ENCODE measurements around the gene GGT6.

The GGT6 gene, protein sequence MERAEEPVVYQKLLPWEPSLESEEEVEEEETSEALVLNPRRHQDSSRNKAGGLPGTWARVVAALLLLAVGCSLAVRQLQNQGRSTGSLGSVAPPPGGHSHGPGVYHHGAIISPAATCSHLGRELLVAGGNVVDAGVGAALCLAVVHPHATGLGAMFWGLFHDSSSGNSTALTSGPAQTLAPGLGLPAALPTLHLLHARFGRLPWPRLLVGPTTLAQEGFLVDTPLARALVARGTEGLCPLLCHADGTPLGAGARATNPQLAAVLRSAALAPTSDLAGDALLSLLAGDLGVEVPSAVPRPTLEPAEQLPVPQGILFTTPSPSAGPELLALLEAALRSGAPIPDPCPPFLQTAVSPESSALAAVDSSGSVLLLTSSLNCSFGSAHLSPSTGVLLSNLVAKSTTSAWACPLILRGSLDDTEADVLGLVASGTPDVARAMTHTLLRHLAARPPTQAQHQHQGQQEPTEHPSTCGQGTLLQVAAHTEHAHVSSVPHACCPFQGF

DNA sequence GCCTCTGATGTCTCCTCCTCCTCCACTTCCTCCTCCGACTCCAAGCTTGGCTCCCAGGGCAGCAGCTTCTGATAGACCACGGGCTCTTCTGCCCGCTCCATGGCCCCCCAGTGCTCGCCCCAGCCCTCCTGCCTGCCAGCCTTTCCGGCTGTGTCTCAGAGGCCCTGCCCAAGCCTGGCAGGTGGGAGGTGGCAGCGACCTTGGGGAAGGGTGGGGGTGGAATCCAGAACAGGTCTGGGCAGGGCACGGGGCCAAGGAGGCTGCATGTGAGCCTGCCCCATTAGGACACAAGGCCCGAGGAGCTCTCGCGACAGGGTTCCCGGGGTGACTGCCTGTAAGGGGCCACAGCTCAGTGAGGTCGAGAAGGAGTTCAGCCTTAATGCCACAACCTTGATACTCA is at the start of gene GGT6:
TSS of gene GGT6 (minus strand) at position 157 of the 400 bp plus-strand sequence. CDS start at position 101, 56 bp downstream.
- ChIA-PET POLR2A (no interaction called here), CTCF (interaction anchor here (0.5 to 1.8 kb wide), 6 partner anchors 9 to 296 kb away, joined by 3 to 6 read pairs (median 3); no protein-coding TSS in a partner anchor)
- no peak within 1 kb of the TSS for H3K4me3 ChIP-seq (ENCODE audit: low read depth, low read length)
- H3K27ac ChIP-seq (ENCODE audit: extremely low read depth, low read depth, low read length), result no peak within 1 kb of the TSS
- H3K36me3 ChIP-seq (ENCODE audit: control insufficient read depth in 2 of 2, insufficient read depth in 1 of 2, low read length in 2 of 2), result no peaks in the 10 kb centered on the region
- peaks cover 3% of the 10 kb centered on the region; the same call in 1 of the 2 replicates for H3K4me1 ChIP-seq (ENCODE audit: control insufficient read depth, insufficient read depth, low read length)
- TF ChIP-seq ZIC2 (tag by site-specific recombination; IDR thresholded peaks at IDR 0.05) (peak; percentile 96), ZNF596 (tag by site-specific recombination; IDR thresholded peaks at IDR 0.05) (no peak), EGR2 (tag by site-specific recombination; IDR thresholded peaks at IDR 0.05; ENCODE audit: low read depth) (0 out of 2 replicates have a peak, but pooled peaks have one; percentile 12), ZFHX2 (tag by site-specific recombination; conservative IDR thresholded peaks at IDR 0.05) (peak; percentile 22; the same call in 1 of the 2 replicates)
- H3K9me3 ChIP-seq (ENCODE audit: control insufficient read depth, insufficient read depth, low read depth, low read length), result no peaks in the 10 kb centered on the region

DNA sequence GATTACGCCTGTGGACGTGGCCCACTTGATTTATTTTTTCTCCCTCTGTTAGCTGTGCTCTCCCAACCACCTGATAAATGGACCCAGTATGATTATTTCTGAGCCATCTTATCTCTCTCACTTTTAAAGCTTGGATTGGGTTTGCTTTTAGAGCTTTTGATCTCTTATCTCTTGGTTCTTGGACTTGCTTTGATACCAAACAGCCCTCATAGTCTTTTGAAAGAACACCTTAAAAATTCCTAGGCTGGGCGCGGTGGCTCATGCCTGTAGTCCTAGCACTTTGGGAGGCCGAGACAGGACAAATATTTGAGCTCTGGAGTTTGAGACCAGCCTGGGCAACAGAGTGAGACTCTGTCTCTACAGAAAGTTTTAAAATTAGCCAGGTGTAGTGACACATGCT is 49.8 kb upstream of the GGT6 start:
- ChIA-PET CTCF (interaction anchor here (0.6 to 5.7 kb wide), 8 partner anchors 10 to 106 kb away, joined by 3 to 34 read pairs (median 6); partner anchors contain the start of gene SMTNL2), POLR2A (interaction anchor here (0.9 kb wide), 1 partner anchor 26 kb away, joined by 3 read pairs; the partner anchor contains the start of gene SMTNL2)
- H3K4me3 ChIP-seq (ENCODE audit: low read depth, low read length), result no peak overlapping the region
- H3K9me3 ChIP-seq (ENCODE audit: control insufficient read depth, insufficient read depth, low read depth, low read length), result no peaks in the 10 kb centered on the region
- H3K36me3 ChIP-seq (ENCODE audit: control insufficient read depth in 2 of 2, insufficient read depth in 1 of 2, low read length in 2 of 2), result no peaks in the 10 kb centered on the region
- TF ChIP-seq ZNF658 (tag by site-specific recombination; IDR thresholded peaks at IDR 0.05), result no peak
- TF ChIP-seq BCL11B (tag by site-specific recombination; IDR thresholded peaks at IDR 0.05; ENCODE audit: low read depth), result no peak
- TF ChIP-seq ZNF211 (tag by site-specific recombination; IDR thresholded peaks at IDR 0.05; ENCODE audit: low read depth), result no peak
- no peak for TF ChIP-seq ZNF274 (IDR thresholded peaks at IDR 0.05; ENCODE audit: low read length)
- TF ChIP-seq ZNF274 (tag by site-specific recombination; IDR thresholded peaks at IDR 0.05; ENCODE audit: borderline replicate concordance), result no peak
- TF ChIP-seq ZNF24 (tag by site-specific recombination; IDR thresholded peaks at IDR 0.05), result no peak
- TF ChIP-seq ZNF10 (tag by site-specific recombination; IDR thresholded peaks at IDR 0.05), result no peak
- TF ChIP-seq, protein P1, sequence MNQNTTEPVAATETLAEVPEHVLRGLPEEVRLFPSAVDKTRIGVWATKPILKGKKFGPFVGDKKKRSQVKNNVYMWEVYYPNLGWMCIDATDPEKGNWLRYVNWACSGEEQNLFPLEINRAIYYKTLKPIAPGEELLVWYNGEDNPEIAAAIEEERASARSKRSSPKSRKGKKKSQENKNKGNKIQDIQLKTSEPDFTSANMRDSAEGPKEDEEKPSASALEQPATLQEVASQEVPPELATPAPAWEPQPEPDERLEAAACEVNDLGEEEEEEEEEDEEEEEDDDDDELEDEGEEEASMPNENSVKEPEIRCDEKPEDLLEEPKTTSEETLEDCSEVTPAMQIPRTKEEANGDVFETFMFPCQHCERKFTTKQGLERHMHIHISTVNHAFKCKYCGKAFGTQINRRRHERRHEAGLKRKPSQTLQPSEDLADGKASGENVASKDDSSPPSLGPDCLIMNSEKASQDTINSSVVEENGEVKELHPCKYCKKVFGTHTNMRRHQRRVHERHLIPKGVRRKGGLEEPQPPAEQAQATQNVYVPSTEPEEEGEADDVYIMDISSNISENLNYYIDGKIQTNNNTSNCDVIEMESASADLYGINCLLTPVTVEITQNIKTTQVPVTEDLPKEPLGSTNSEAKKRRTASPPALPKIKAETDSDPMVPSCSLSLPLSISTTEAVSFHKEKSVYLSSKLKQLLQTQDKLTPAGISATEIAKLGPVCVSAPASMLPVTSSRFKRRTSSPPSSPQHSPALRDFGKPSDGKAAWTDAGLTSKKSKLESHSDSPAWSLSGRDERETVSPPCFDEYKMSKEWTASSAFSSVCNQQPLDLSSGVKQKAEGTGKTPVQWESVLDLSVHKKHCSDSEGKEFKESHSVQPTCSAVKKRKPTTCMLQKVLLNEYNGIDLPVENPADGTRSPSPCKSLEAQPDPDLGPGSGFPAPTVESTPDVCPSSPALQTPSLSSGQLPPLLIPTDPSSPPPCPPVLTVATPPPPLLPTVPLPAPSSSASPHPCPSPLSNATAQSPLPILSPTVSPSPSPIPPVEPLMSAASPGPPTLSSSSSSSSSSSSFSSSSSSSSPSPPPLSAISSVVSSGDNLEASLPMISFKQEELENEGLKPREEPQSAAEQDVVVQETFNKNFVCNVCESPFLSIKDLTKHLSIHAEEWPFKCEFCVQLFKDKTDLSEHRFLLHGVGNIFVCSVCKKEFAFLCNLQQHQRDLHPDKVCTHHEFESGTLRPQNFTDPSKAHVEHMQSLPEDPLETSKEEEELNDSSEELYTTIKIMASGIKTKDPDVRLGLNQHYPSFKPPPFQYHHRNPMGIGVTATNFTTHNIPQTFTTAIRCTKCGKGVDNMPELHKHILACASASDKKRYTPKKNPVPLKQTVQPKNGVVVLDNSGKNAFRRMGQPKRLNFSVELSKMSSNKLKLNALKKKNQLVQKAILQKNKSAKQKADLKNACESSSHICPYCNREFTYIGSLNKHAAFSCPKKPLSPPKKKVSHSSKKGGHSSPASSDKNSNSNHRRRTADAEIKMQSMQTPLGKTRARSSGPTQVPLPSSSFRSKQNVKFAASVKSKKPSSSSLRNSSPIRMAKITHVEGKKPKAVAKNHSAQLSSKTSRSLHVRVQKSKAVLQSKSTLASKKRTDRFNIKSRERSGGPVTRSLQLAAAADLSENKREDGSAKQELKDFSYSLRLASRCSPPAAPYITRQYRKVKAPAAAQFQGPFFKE (tag by site-specific recombination; IDR thresholded peaks at IDR 0.05; ENCODE audit: borderline replicate concordance), result no peak
- TF ChIP-seq ZFP69B (tag by site-specific recombination; IDR thresholded peaks at IDR 0.05), result no peak
- no peak for TF ChIP-seq KLF8 (tag by site-specific recombination; IDR thresholded peaks at IDR 0.05)
- H3K27ac ChIP-seq (ENCODE audit: extremely low read depth, low read depth, low read length), result no peak overlapping the region
- H3K4me1 ChIP-seq (ENCODE audit: control insufficient read depth, insufficient read depth, low read length), result peaks cover 14% of the 10 kb centered on the region

DNA sequence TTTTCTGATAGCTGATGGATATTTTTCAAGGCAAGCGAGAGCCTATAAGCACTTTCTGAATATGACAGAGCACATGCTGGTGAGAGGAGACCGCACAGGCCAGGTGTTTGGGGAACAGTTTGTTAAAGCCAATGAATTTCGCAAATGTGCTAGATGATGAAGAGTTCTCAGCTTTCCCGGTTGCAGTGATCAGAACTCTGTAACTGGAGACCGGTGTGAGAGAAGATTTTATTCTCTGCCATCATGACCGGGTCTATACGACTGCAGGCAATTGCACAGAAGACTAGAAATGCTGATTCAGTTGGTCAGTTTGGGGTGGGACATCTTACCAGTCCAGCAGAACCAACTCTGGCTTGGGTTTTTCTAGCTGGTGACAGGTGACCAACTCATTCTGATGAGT is 49.4 kb upstream of the GGT6 start:
- peaks cover 16% of the 10 kb centered on the region for H3K4me1 ChIP-seq (ENCODE audit: control insufficient read depth, insufficient read depth, low read length)
- no peak overlapping the region for H3K27ac ChIP-seq (ENCODE audit: extremely low read depth, low read depth, low read length)
- no peaks in the 10 kb centered on the region for H3K9me3 ChIP-seq (ENCODE audit: control insufficient read depth, insufficient read depth, low read depth, low read length)
- POLR2A ChIA-PET, result interaction anchor here (0.9 kb wide), 1 partner anchor 26 kb away, joined by 3 read pairs; the partner anchor contains the start of gene SMTNL2
- H3K4me3 ChIP-seq (ENCODE audit: low read depth, low read length), result no peak overlapping the region
- no peaks in the 10 kb centered on the region for H3K36me3 ChIP-seq (ENCODE audit: control insufficient read depth in 2 of 2, insufficient read depth in 1 of 2, low read length in 2 of 2)
- CTCF ChIA-PET, result interaction anchor here (0.5 to 5.7 kb wide), 7 partner anchors 9 to 293 kb away, joined by 3 to 34 read pairs (median 6); partner anchors contain the start of genes CHRNE and SMTNL2
- TF ChIP-seq ZNF184 (tag by site-specific recombination; IDR thresholded peaks at IDR 0.05), result no peak
- TF ChIP-seq ZNF610 (tag by site-specific recombination; IDR thresholded peaks at IDR 0.05; ENCODE audit: borderline replicate concordance), result no peak
- TF ChIP-seq OSR2 (tag by site-specific recombination; IDR thresholded peaks at IDR 0.05), result no peak
- no peak for TF ChIP-seq ZNF112 (tag by site-specific recombination; IDR thresholded peaks at IDR 0.05)
- TF ChIP-seq, protein P2, sequence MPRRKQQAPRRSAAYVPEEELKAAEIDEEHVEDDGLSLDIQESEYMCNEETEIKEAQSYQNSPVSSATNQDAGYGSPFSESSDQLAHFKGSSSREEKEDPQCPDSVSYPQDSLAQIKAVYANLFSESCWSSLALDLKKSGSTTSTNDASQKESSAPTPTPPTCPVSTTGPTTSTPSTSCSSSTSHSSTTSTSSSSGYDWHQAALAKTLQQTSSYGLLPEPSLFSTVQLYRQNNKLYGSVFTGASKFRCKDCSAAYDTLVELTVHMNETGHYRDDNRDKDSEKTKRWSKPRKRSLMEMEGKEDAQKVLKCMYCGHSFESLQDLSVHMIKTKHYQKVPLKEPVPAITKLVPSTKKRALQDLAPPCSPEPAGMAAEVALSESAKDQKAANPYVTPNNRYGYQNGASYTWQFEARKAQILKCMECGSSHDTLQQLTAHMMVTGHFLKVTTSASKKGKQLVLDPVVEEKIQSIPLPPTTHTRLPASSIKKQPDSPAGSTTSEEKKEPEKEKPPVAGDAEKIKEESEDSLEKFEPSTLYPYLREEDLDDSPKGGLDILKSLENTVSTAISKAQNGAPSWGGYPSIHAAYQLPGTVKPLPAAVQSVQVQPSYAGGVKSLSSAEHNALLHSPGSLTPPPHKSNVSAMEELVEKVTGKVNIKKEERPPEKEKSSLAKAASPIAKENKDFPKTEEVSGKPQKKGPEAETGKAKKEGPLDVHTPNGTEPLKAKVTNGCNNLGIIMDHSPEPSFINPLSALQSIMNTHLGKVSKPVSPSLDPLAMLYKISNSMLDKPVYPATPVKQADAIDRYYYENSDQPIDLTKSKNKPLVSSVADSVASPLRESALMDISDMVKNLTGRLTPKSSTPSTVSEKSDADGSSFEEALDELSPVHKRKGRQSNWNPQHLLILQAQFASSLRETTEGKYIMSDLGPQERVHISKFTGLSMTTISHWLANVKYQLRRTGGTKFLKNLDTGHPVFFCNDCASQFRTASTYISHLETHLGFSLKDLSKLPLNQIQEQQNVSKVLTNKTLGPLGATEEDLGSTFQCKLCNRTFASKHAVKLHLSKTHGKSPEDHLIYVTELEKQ (tag by site-specific recombination; IDR thresholded peaks at IDR 0.05; ENCODE audit: borderline replicate concordance), result no peak
- TF ChIP-seq, protein P3, sequence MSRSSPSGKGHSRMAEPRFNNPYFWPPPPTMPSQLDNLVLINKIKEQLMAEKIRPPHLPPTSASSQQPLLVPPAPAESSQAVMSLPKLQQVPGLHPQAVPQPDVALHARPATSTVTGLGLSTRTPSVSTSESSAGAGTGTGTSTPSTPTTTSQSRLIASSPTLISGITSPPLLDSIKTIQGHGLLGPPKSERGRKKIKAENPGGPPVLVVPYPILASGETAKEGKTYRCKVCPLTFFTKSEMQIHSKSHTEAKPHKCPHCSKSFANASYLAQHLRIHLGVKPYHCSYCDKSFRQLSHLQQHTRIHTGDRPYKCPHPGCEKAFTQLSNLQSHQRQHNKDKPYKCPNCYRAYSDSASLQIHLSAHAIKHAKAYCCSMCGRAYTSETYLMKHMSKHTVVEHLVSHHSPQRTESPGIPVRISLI (tag by site-specific recombination; IDR thresholded peaks at IDR 0.05), result no peak

All from HEK293 (cell line).